Smooth muscle cell of trachea (primary cell): Measurements from ENCODE around the gene TRNT1. TPM values are rescaled to one million over a fixed set of nuclear protein-coding genes. Genes with fewer than 3 reads are reported as not detected.

Experiments
- total RNA-seq: library from RNA; depleted of rRNA; stranded (reverse); fragments of >200 nt; gene quantifications from 2 replicates; pipeline ENCODE4 v1.2.1, GENCODE V29; 2014

The TRNT1 gene
- total RNA-seq: 24.6 and 24.7 TPM in 2 replicates

GRCh38 chr3:3126477-3127431 is at the start of gene TRNT1:
TSS of gene TRNT1 (plus strand) at chr3:3126940. CDS start at chr3:3129041, 2,101 bp downstream.

GRCh38 chr3:3110299-3110630 is 16.5 kb upstream of the TRNT1 start, which contains the start of gene IL5RA:
TSS of gene IL5RA (minus strand) at chr3:3110374. CDS start at chr3:3104984, 5,390 bp downstream.

GRCh38 chr3:3179407-3180094 is 52.8 kb downstream of the TRNT1 start, which contains the start of gene CRBN:
TSS of gene CRBN (minus strand) at chr3:3179691. CDS start at chr3:3179687, 4 bp downstream.

Other genes starting within 250 kb of the TRNT1 start
- not detected in 2 replicates for gene IL5RA, start 16.6 kb upstream of the TRNT1 start, total RNA-seq
- gene CRBN, start 52.8 kb downstream of the TRNT1 start, total RNA-seq: 90.8 and 127 TPM in 2 replicates